ENCODE results near the gene CYB5R3. TPM values are rescaled to one million over a fixed set of nuclear protein-coding genes. Genes with fewer than 3 reads are reported as not detected.

The CYB5R3 gene
- polyA plus RNA-seq, 3 donors: 49.7 to 76.4 (median 54.0) TPM

- no peak overlapping the region for H3K27ac Mint-ChIP-seq
- TF ChIP-seq CTCF (IDR thresholded peaks at IDR 0.05): no peak
- H2AFZ ChIP-seq (ENCODE audit: insufficient read depth, low read depth, low read length, poor library complexity, severe bottlenecking): no peak overlapping the region
- H4K20me1 ChIP-seq (ENCODE audit: insufficient read depth, low read length): no peaks in the 10 kb centered on the region
- H3K9me3 ChIP-seq (replicated peaks in 1 of 2; ENCODE audit: control insufficient read depth in 1 of 2, insufficient read depth in 1 of 2, low read length in 2 of 2): no peaks in the 10 kb centered on the region
- H3K36me3 ChIP-seq (replicated peaks in 1 of 2; ENCODE audit: control insufficient read depth in 1 of 2, insufficient read depth in 2 of 2, low read length in 2 of 2): no peaks in the 10 kb centered on the region
- H3K27ac ChIP-seq (ENCODE audit: low read depth in 1 of 2, low read length in 2 of 2): no peak overlapping the region
- peaks cover 0 to 6% (median 3%) of the 10 kb centered on the region in 3 donors for H3K27me3 Mint-ChIP-seq (ENCODE audit: low read depth in 3 of 3)
- no peak overlapping the region for H3K4me2 ChIP-seq (replicated peaks; ENCODE audit: extremely low read depth, low read length, poor library complexity, severe bottlenecking)
- no peaks in the 10 kb centered on the region for H3K9me3 Mint-ChIP-seq
- H3K4me1 ChIP-seq (ENCODE audit: control insufficient read depth in 1 of 2, insufficient read depth in 2 of 2, low read length in 2 of 2): peaks cover 0 to 3% of the 10 kb centered on the region in 2 donors
- 97% methylated on average over 25 of the region's 25 CpGs for WGBS (ENCODE audit: insufficient coverage)
- no peaks in the 10 kb centered on the region for H3K27me3 ChIP-seq (ENCODE audit: control insufficient read depth in 2 of 2, insufficient read depth in 2 of 2, low read length in 2 of 2)
- no peak overlapping the region for H3K4me3 ChIP-seq (replicated peaks in 1 of 3; ENCODE audit: low read depth in 2 of 3, low read length in 3 of 3)
- no peaks in the 10 kb centered on the region for H3K79me2 ChIP-seq (ENCODE audit: insufficient read depth, low read length)
- no peak overlapping the region for H3K4me3 Mint-ChIP-seq
- intact Hi-C loops (cut with micrococcal nuclease): no loop called here
- H3K9ac ChIP-seq (ENCODE audit: insufficient read depth, low read length, poor library complexity, severe bottlenecking): no peak overlapping the region
- no peaks in the 10 kb centered on the region for H3K36me3 Mint-ChIP-seq
- DNase-seq: no peak
- peaks cover 6% of the 10 kb centered on the region for H3K4me1 Mint-ChIP-seq
Observed at GRCh38 chr22:42693763-42694683, 44.8 kb upstream of the CYB5R3 start.

- intact Hi-C loops (cut with micrococcal nuclease): no loop called here
- Histone ChIP-seq H3K4me2 (replicated peaks; ENCODE audit: extremely low read depth, low read length, poor library complexity, severe bottlenecking) (no peak overlapping the region), H3K4me3 (replicated peaks in 1 of 3; ENCODE audit: low read depth in 2 of 3, low read length in 3 of 3) (no peak overlapping the region), H3K9ac (ENCODE audit: insufficient read depth, low read length, poor library complexity, severe bottlenecking) (no peak overlapping the region), H3K79me2 (ENCODE audit: insufficient read depth, low read length) (no peaks in the 10 kb centered on the region), H2AFZ (ENCODE audit: insufficient read depth, low read depth, low read length, poor library complexity, severe bottlenecking) (no peak overlapping the region), H3K27me3 (ENCODE audit: control insufficient read depth in 2 of 2, insufficient read depth in 2 of 2, low read length in 2 of 2) (no peaks in the 10 kb centered on the region), H3K9me3 (replicated peaks in 1 of 2; ENCODE audit: control insufficient read depth in 1 of 2, insufficient read depth in 1 of 2, low read length in 2 of 2) (no peaks in the 10 kb centered on the region), H3K27ac (ENCODE audit: low read depth in 1 of 2, low read length in 2 of 2) (no peak overlapping the region), H3K36me3 (replicated peaks in 1 of 2; ENCODE audit: control insufficient read depth in 1 of 2, insufficient read depth in 2 of 2, low read length in 2 of 2) (no peaks in the 10 kb centered on the region), H4K20me1 (ENCODE audit: insufficient read depth, low read length) (no peaks in the 10 kb centered on the region), H3K4me1 (ENCODE audit: control insufficient read depth in 1 of 2, insufficient read depth in 2 of 2, low read length in 2 of 2) (peaks cover 0 to 3% of the 10 kb centered on the region in 2 donors)
- WGBS (ENCODE audit: insufficient coverage): 86% methylated on average over 51 of the region's 51 CpGs
- Mint-ChIP-seq H3K9me3 (no peaks in the 10 kb centered on the region), H3K4me1 (peaks cover 6% of the 10 kb centered on the region), H3K27me3 (ENCODE audit: low read depth in 3 of 3) (peaks cover 0 to 7% (median 5%) of the 10 kb centered on the region in 3 donors), H3K27ac (no peak overlapping the region), H3K4me3 (no peak overlapping the region), H3K36me3 (no peaks in the 10 kb centered on the region)
- no peak for DNase-seq
- TF ChIP-seq CTCF (IDR thresholded peaks at IDR 0.05): no peak
Observed at GRCh38 chr22:42693055-42693762, 44.0 kb upstream of the CYB5R3 start.
